ENCODE results near the gene ZNF200. TPM values are rescaled to one million over a fixed set of nuclear protein-coding genes. Genes with fewer than 3 reads are reported as not detected.
A peak's percentile ranks its signal among the peaks of the same experiment; 100 is the strongest.

The ZNF200 gene
- 8.0 to 8.6 TPM (median 8.3 TPM) in 3 replicates for total RNA-seq

GRCh38 chr16:3234857-3235561 lies at the start of gene ZNF200:
ZNF200 (minus strand) TSS chr16:3235158; CDS start chr16:3233755, 1,403 bp downstream.
- DNase-seq (ENCODE audit: low spot score in 2 of 2, unreplicated experiment in 2 of 2): peak; percentile 86 to 90
- TF ChIP-seq, protein P1, sequence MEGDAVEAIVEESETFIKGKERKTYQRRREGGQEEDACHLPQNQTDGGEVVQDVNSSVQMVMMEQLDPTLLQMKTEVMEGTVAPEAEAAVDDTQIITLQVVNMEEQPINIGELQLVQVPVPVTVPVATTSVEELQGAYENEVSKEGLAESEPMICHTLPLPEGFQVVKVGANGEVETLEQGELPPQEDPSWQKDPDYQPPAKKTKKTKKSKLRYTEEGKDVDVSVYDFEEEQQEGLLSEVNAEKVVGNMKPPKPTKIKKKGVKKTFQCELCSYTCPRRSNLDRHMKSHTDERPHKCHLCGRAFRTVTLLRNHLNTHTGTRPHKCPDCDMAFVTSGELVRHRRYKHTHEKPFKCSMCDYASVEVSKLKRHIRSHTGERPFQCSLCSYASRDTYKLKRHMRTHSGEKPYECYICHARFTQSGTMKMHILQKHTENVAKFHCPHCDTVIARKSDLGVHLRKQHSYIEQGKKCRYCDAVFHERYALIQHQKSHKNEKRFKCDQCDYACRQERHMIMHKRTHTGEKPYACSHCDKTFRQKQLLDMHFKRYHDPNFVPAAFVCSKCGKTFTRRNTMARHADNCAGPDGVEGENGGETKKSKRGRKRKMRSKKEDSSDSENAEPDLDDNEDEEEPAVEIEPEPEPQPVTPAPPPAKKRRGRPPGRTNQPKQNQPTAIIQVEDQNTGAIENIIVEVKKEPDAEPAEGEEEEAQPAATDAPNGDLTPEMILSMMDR (IDR thresholded peaks at IDR 0.05; ENCODE audit: unreplicated experiment): no peak
- Mint-ChIP-seq H3K9me3 (peaks cover 37% of the 10 kb centered on the region), H3K27ac (peak within 1 kb of the TSS; percentile 99), H3K4me3 (peak within 1 kb of the TSS; percentile 96), H3K4me1 (peaks cover 15% of the 10 kb centered on the region), H3K27me3 (ENCODE audit: low read depth) (no peaks in the 10 kb centered on the region), H3K36me3 (peaks cover 36% of the 10 kb centered on the region)

DNA sequence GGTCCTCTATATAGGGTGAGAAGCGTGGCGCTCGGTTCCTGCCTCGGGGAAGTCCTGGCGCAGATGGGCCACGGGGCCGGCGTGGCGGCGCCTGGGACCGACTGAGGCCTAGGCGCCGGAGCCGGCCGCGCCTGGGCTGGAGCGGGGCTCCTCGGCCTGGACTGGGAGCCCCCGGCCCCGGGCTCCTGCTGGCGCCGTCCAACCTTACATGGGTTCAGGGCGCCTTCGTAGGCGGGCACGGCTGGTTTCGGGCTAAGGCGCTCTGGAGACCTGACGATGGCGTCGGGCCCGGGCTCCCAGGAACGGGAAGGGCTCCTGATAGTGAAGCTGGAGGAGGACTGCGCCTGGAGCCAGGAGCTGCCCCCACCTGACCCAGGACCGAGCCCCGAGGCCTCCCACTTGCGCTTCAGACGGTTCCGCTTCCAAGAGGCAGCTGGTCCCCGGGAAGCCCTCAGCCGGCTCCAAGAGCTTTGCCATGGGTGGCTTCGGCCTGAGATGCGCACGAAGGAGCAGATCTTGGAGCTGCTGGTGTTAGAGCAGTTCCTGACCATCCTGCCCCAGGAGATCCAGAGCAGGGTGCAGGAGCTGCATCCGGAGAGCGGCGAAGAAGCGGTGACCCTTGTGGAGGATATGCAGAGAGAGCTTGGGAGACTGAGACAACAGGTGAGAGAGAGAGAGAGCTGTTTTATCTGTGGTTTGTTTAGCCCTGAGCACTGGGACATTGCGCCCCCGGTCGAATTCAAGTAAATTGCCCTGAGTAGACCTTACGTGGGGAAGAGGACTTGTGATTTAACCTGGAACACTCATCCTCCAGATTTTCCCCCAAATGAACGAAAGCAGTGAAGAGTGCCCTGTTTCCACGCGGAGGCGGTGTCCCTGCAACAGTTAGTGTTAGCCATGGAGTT lies 48.8 kb upstream of the ZNF200 start:
- Mint-ChIP-seq H3K4me3 (peak overlapping the region; percentile 98), H3K27me3 (ENCODE audit: low read depth) (no peaks in the 10 kb centered on the region), H3K36me3 (peaks cover 43% of the 10 kb centered on the region), H3K27ac (peak overlapping the region; percentile 100), H3K4me1 (peaks cover 22% of the 10 kb centered on the region), H3K9me3 (peaks cover 16% of the 10 kb centered on the region)
- TF ChIP-seq, protein P1 (IDR thresholded peaks at IDR 0.05; ENCODE audit: unreplicated experiment): no peak
- DNase-seq (ENCODE audit: low spot score in 2 of 2, unreplicated experiment in 2 of 2): peak in 1 of 2 experiments; percentile 21

DNA sequence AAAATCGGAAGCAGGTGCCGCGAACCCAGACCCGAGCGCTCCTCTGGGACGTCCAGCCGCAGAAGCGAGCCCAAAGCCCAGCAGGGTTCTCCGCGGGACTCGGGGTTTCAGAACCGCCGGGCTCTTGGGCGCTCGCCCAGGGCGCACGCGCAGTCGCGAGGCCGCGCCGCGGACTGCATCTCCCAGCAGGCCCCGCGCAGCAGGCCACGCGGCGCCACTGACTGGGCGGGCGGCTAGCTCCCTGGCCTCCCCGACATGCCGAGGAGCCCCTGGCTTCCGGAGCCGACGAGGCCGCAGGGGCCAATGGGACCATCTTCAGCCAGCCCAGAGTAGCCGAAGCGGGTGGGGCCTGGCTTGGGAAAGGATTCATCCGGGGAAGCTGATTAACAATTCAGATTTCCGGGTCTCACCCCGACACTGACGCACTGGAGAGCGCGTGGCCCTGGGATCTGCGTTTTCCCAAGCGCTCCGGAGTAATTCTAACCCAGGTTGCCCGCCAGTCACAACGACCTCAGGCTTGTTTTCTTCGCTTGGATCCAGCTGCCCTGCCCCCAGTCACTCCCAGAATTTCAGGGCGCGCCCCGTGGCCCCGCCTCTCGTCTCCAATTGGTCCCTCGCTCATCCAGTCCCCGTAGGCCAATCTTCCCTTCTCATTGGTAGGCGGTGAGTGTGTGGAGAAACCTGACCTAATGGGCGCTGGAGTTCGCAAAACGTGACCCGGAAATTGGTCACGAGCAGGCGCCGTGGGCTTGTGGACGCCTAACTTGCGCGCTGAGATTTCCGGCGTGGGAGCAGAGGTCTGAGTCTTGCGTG lies 48.0 kb upstream of the ZNF200 start, which contains the start of gene ZNF263:
Gene ZNF263, plus strand, starts transcription at position 762 of the 813 bp plus-strand sequence. CDS start 328 bp downstream, outside the sequence.
- Mint-ChIP-seq H3K27ac (peak within 1 kb of the TSS; percentile 100), H3K4me1 (peaks cover 22% of the 10 kb centered on the region), H3K9me3 (peaks cover 12% of the 10 kb centered on the region), H3K36me3 (peaks cover 36% of the 10 kb centered on the region), H3K4me3 (peak within 1 kb of the TSS; percentile 98), H3K27me3 (ENCODE audit: low read depth) (peaks cover 4% of the 10 kb centered on the region)
- peak; percentile 86 to 93 for DNase-seq (ENCODE audit: low spot score in 2 of 2, unreplicated experiment in 2 of 2)
- TF ChIP-seq, protein P1 (IDR thresholded peaks at IDR 0.05; ENCODE audit: unreplicated experiment): no peak

DNA sequence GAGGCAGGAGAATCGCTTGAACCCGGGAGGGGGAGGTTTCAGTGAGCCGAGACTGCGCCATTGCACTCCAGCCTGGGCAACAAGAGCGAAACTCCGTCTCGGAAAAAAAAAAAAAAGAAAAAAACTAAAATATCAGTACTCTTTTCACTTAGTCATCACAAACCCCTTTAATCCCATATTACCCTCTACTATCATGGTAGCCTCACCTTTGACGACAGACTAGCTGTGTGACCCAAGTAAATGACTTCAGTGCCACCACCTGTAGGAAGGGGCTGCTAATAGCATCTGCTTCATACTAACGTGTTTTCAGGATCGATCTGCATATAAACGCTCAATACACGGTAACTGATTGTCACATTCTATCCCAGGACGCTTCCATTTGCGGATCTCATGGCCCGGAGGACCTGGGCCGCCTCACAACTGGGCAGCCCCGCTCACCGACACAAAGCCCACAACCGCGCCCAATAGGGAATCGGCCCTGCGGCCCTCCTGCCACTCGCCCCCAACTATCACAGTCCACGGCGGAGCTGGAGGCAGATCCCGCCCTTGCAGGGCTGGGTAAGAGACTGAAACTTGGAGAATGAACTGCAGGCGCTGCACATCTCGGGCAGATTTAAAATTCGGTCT lies 47.3 kb upstream of the ZNF200 start:
- Mint-ChIP-seq H3K4me1 (peaks cover 22% of the 10 kb centered on the region), H3K27ac (peak overlapping the region; percentile 100), H3K36me3 (peaks cover 30% of the 10 kb centered on the region), H3K4me3 (peak overlapping the region; percentile 98), H3K27me3 (ENCODE audit: low read depth) (peaks cover 11% of the 10 kb centered on the region), H3K9me3 (peaks cover 8% of the 10 kb centered on the region)
- TF ChIP-seq, protein P1 (IDR thresholded peaks at IDR 0.05; ENCODE audit: unreplicated experiment): no peak
- no peak for DNase-seq (ENCODE audit: low spot score in 2 of 2, unreplicated experiment in 2 of 2)
